C4-2B (cell line): Measurements from ENCODE around the gene AKR1B1.

Source experiments
- CTCF ChIP-seq: fragments of 450-650 bp; conservative IDR thresholded peaks from 2 replicates; pipeline ENCODE4 v1.5.1; 2017; ENCODE audit warnings: mild to moderate bottlenecking
- ZFX ChIP-seq: fragments of 450-650 bp; IDR thresholded peaks from 2 replicates; pipeline ENCODE4 v1.6.1; 2017

GRCh38 chr7:134444198-134444960, 14.5 kb downstream of the AKR1B1 start:
- no peak for TF ChIP-seq CTCF
- no peak for TF ChIP-seq ZFX
